ENCODE data around the gene TBL3.
A peak's percentile ranks its signal among the peaks of the same experiment; 100 is the strongest.

The TBL3 gene

GRCh38 chr16:1971796-1972489, at the start of gene TBL3:
Gene TBL3, plus strand, starts transcription at chr16:1972053. Its CDS starts 112 bp downstream, at chr16:1972165.
- peak within 1 kb of the TSS; percentile 89 for H3K27ac ChIP-seq
- TF ChIP-seq ZFX (IDR thresholded peaks at IDR 0.05), result peak; percentile 22; the same call in 1 of the 2 replicates
- TF ChIP-seq, protein P1, sequence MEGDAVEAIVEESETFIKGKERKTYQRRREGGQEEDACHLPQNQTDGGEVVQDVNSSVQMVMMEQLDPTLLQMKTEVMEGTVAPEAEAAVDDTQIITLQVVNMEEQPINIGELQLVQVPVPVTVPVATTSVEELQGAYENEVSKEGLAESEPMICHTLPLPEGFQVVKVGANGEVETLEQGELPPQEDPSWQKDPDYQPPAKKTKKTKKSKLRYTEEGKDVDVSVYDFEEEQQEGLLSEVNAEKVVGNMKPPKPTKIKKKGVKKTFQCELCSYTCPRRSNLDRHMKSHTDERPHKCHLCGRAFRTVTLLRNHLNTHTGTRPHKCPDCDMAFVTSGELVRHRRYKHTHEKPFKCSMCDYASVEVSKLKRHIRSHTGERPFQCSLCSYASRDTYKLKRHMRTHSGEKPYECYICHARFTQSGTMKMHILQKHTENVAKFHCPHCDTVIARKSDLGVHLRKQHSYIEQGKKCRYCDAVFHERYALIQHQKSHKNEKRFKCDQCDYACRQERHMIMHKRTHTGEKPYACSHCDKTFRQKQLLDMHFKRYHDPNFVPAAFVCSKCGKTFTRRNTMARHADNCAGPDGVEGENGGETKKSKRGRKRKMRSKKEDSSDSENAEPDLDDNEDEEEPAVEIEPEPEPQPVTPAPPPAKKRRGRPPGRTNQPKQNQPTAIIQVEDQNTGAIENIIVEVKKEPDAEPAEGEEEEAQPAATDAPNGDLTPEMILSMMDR (conservative IDR thresholded peaks at IDR 0.05), result no peak

GRCh38 chr16:1922357-1922756, 49.5 kb upstream of the TBL3 start:
- no peak overlapping the region for H3K27ac ChIP-seq
- TF ChIP-seq ZFX (IDR thresholded peaks at IDR 0.05), result no peak

DNA sequence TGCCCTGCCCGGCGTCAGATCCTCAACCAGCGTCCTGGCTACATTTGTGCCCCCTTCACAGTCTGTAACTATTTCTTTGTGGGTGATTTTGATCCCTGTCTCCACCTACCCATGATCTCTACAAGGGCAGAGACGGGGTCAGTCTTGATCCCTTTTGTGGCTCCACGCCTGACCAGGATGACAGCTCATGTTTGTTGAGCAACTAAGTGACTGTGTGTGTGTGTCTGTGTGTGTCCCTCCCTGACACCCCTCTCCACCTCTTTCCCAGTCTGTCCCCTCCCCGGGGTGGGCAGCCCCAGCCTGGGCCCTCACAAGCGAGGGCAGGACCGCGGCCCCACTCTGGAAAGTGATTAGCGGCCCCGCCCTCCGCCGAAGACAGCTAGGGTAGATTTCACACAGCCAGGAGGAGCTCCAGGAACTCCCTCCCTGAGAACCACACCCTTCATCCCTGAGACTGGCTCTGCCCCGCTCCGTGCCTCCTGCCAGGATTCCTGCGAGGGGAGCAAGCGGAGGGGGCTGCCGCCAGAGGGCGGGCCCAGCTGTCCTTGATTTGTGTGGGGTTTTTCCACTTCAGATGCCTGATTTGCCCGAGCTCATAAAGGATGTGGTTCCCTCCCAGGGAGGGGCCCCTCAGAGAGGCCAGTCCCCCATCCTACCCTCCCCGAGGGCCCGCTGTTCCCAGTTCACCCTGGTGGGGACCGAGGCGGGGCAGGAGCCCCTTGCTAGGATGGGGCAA, 48.4 kb upstream of the TBL3 start:
- no peak for TF ChIP-seq ZFX (IDR thresholded peaks at IDR 0.05)
- TF ChIP-seq, protein P1 (conservative IDR thresholded peaks at IDR 0.05), result no peak; the same call in 1 of the 2 replicates
- no peak overlapping the region for H3K27ac ChIP-seq

DNA sequence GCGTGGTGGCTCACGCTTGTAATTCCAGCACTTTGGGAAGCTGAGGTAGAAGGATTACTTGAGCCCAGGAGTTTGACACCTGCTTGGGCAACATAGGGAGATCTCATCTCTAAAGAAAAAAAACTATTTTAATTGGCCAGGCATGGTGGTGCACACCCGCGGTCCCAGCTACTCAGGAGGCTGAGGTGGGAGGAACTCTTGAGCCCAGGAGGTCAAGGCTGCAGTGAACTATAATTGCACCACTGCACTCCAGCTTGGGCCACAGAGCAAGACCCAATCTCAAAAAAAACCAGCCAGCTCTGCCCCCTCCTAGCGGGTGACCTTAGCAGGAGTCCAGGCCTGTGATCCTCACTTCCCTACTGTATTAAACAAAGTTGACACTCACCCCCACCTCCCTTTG, 47.8 kb upstream of the TBL3 start:
- TF ChIP-seq, protein P1 (conservative IDR thresholded peaks at IDR 0.05), result no peak
- no peak for TF ChIP-seq ZFX (IDR thresholded peaks at IDR 0.05)
- H3K27ac ChIP-seq, result no peak overlapping the region

GRCh38 chr16:1926271-1926670, 45.6 kb upstream of the TBL3 start:
- H3K27ac ChIP-seq, result no peak overlapping the region
- TF ChIP-seq ZFX (IDR thresholded peaks at IDR 0.05), result no peak
- TF ChIP-seq, protein P1 (conservative IDR thresholded peaks at IDR 0.05), result no peak

- no peak for TF ChIP-seq ZFX (IDR thresholded peaks at IDR 0.05)
- TF ChIP-seq, protein P1 (conservative IDR thresholded peaks at IDR 0.05), result no peak
- H3K27ac ChIP-seq, result peak overlapping the region; percentile 54
Measured at GRCh38 chr16:1929105-1929504, 42.7 kb upstream of the TBL3 start.

DNA sequence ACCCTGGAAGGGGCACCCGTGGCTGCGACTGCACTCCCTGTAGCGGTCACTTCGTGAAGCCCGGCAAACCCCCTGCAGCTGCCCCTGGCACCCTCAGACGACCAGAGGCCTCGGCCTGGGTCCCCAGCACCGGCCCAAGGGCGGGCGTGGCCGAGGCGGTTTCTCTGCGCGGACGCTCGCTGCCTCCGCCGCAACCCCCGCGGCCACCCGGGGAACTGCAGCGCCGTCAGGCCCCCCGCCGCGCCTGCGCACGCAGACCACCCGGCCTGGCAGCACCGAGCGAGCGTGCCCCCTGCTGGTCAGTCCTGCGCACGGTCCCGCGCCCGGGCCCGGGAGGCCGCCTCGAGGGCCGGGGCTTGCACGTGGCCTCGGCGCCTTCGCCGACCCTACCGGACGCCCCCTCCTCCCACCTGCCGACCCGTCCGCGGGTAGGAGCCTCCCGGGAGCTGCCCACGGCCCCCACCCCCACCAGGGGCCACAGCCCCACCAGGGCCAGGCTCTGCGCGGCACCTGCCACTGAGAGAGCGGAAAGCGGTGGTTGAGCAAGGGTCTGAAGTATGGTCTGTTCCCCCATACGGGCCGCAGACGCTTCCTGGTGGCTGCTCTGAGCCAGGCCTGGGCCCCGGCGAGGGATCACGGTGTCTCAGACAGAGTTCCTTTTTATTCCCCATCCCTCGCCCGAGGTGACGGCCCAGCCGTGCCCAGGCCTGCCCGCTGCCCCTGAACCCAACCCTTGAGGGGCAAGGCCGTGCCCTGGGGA, 42.1 kb upstream of the TBL3 start:
- H3K27ac ChIP-seq, result peak overlapping the region; percentile 54
- peak; percentile 27; the same call in 1 of the 2 replicates for TF ChIP-seq ZFX (IDR thresholded peaks at IDR 0.05)
- TF ChIP-seq, protein P1 (conservative IDR thresholded peaks at IDR 0.05), result peak; percentile 99

Data from C4-2B (cell line).